ENCODE results near the gene RMC1.
"Not testable (repeated sequence)": the region's sequence is repeated elsewhere in the genome, so short reads cannot be mapped to it uniquely, and the experiment has no call there.

RMC1 gene

GRCh38 chr18:23498877-23499276 lies 4.4 kb upstream of the RMC1 start:
- DNase-seq: no peak

- no peak for DNase-seq
These were observed 4.0 kb upstream of the RMC1 start for GRCh38 chr18:23499291-23499781.

GRCh38 chr18:23501626-23502025 lies 1.7 kb upstream of the RMC1 start:
- no peak for DNase-seq

DNA sequence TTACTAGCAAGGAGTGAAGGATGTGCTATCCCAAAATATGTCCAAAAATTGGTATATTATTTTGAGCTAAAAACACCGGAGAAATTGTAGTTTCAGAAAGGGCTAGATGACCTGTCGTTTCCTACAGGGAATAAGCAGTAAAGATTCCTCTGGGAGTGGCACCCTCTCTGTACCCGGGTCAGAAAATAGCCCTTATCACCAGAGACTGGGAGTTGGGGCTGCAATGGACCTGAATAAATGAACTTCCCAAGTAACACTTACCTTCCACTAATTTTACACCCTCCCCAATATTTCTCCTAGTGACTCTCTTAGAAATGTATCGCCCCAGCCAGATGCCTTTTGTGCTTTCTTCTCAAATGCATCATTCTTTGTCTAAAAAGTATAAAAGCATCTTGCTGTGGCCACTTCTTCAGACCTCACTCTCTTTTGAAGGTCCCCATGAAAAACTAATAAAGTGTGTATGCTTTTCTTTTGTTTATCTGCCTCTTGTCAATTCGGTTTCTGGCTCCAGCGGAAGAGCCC lies 734 bp upstream of the RMC1 start:
- no peak for DNase-seq

GRCh38 chr18:23503963-23504344 lies 643 bp downstream of the RMC1 start:
- DNase-seq: no peak

- no peak for DNase-seq
These were observed 1.4 kb downstream of the RMC1 start for GRCh38 chr18:23504720-23505119.

DNA sequence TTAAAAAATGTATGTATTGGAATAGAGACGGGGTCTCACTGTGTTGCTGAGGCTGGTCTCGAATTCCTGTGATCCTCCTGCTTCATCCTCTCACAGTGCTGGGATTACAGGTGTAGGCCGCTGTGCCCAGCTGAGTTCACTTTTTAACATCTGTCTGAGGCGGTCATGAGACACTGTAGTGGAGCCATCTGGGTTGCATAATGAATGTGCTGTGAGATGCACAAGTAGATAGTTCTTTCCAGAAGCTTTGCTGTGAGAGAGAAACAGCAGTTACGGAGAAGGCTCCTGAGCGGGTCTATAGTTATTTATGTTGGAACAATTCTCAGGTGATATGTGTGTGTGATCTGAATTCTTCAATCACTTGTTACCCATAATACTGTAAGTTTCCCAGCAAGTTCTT lies 3.1 kb downstream of the RMC1 start:
- no peak for DNase-seq

GRCh38 chr18:23510923-23511322 lies 7.6 kb downstream of the RMC1 start:
- DNase-seq: not testable (repeated sequence)

GRCh38 chr18:23512216-23512615 lies 8.9 kb downstream of the RMC1 start:
- not testable (repeated sequence) for DNase-seq

- no peak for DNase-seq
These were observed 9.3 kb downstream of the RMC1 start for GRCh38 chr18:23512641-23513040.

DNA sequence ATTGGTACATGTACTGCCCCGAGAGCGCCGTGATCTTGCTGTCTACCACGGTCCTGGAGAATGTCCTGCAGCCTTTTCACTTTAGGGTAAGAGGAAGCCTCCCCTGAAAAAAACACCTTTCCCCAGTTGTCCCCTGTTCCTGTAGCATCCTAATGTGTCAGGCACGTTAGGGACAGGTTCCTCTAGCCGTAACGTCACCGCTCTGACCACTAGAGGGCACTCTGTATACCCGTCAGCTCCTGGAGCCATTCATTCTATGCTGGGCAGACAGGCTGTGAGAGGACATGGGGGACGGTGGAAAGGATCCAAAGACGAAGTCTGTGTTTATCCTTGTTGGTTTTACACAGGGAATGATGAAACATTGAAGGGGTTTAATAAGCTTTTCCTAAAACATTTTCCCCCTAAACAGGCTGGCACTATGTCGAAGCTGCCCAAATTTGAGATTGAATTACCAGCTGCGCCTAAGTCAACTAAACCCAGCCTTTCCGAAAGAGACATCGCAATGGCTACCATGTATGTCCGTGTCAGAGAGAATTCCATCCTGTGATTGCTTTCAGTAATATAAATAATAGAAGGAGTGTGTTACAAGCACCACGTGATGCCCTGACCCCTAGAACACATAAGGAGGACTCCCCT lies 12.7 kb downstream of the RMC1 start:
- DNase-seq: no peak

GRCh38 chr18:23519734-23520133 lies 16.4 kb downstream of the RMC1 start:
- no peak for DNase-seq

DNA sequence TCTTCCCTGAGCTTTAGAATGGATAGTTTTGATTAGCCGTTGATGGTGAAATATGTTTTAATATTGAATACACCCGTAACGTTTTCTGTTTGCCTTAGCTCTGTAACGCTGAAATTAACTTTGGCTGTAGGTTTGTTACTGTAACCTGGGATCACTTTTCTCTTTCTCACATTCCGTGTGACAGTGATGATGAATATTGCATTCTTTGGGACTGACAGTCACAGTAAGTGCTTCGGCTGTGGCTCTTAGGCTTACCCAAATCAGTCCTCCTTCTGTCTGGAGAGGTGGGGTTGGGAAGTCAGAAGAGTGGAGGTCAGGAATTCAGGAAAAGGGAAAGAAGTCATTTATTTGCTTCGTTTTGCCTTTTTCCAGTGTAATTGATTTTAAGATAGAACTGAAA lies 18.0 kb downstream of the RMC1 start:
- no peak for DNase-seq

DNA sequence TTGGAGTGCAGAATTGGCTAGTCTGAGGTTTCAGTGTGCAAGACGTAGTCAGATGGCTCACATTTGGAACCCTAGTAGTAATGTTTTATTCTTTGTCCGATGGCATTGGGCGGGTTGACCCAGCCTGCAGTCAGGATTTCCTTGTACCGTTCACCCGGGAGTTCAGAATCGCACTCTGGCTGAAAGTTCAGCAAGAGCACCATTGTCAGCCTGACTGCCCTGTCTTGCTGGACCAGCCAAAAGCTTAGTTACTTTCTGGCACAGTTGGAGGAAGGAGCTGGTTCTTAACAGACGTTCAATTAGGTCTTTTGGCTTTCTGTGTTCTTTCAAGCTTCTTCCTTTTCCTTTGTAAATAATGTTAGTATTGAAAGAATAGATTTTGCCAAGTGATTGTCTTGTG lies 18.6 kb downstream of the RMC1 start:
- no peak for DNase-seq

DNA sequence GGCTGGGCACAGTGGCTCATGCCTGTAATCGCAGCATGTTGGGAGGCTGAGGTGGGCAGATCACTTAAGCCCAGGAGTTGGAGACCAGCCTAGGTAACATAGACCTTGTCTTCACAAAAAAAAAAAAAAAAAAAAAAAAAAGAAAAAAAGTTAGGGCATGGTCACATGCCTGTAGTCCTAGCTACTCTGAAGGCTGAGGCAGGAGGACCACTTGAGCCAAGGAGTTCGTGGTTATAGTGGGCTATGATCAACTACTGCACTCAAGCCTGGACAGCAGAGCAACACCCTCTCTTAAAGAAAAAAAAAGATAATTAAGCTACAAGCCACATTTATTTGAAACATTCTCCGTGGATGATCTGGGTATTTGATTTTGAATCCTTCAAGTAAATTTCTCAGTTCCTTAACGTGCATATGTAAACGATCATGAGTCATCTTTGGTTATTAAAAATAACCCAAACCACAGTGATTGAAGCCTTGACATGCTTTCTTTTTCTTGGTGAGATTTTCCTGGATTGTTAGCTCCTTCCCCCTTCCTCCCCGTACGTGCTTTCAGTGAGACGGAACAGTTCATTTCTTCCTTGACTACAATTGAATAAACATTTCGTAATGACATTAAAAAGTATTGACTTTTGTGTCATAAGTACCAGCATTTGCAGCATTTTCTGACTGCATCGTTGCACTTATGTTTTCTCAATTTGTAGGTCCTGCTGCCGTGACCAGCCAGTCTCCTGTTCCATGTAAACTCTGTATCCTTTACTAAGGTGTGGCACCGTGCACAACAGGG lies 20.3 kb downstream of the RMC1 start:
- DNase-seq: no peak

- no peak for DNase-seq
These were observed 20.9 kb downstream of the RMC1 start for GRCh38 chr18:23524213-23524707.

DNA sequence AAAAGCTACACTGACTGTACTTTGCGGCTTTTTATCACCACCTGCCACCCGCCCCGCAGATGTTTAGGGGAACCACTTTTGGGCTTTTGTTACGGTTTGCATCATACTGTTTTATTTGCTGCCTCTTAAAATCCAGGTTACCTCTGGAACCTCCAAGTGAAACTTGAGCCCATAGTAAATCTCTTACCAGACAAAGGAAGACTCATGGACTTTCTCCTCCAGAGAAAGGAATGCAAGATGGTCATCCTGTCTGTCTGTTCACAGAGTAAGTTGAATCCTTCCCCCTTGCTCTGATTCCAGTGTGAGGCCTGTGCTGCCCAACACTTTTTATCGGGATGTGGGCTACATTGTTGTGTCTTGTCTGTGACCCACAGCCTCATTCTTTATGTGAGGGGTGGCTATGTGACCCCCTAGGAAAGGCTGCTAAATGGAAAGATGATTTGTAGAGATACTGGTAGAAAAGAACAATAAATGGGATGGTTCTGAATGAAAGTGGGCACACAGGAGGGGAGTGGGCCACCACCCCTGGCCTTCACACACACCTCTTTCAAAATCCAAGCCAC lies 23.3 kb downstream of the RMC1 start:
- DNase-seq: no peak

DNA sequence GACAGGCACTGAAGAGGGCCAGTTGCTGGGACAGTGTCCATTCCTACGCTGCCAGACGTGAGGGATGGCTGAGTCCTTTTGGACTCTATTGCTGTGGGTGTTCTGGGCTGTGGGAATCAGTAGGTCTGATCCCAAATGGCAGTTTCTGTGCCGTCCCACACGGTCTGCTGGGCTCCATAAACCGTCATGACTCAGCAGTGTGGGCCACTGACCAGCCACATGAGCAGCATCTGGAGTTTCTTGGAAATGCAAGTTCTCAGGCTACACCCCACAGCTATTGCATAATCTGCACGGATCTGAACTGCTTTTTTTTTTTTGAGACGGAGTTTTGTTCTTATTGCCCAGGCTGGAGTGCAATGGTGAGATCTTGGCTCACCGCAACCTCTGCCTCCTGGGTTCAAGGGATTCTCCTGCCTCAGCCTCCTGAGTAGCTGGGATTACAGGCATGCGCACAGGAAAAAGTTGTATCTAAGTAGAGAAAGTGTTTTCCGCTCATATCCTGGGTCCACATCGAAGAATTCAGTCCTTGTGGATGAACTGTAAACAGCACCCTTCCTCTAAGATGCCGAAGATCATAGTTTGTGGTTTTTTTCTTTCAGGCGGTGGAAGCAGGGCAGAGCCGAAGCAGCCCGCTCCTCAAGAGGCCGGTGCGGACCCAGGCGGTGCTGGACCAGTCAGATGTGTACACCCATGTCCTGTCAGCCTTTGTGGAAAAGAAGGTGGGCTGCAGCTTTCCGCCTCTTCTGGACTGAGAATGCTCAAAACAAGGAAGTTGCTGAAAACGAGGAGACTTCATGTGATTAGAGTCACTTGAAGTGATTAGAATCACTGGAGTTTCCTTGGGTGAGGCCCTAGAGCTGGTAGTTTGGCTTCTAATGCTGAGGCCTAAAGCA lies 25.5 kb downstream of the RMC1 start:
- DNase-seq: no peak

GRCh38 chr18:23529604-23530003 lies 26.3 kb downstream of the RMC1 start:
- no peak for DNase-seq

DNA sequence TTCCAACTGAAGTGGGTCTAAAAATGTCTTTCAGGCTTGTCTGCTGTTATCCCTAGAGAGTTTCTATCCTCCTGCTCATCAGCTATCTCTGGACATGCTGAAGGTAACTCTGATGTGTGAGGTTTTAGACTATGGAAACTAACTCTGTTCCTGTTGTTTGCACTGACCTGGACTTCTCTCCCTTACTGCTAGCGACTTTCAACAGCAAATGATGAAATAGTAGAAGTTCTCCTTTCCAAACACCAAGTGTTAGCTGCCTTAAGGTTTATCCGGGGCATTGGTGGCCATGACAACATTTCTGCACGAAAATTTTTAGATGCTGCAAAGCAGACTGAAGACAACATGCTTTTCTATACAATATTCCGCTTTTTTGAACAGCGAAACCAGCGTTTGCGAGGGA lies 26.9 kb downstream of the RMC1 start:
- DNase-seq: no peak

DNA sequence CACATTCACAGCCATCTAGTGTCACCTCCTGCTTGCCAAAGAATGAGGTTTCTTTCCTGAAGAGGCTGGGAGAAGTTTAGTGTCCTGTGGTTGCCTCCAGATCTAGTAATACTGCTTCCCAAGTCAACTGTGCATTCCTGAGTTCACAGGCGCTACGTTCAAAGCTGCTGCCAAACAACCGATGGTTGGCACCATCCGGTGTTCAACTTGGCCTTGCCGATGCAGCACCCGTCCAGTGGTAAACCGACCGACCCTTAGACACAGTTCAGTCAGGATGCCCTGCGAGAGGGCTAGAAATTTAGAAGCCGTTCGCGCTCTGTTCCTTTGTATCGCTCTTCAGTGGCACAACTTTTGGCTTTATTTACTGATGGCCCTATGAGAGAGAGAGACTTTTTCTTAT lies 28.6 kb downstream of the RMC1 start:
- DNase-seq: no peak

GRCh38 chr18:23532848-23533247 lies 29.5 kb downstream of the RMC1 start:
- DNase-seq: no peak

- DNase-seq: no peak
These were observed 31.0 kb downstream of the RMC1 start for GRCh38 chr18:23534276-23534675.

Measured in activated gamma-delta T cell (primary cell).